Right hindlimb (tissue), 1 donor: ENCODE results near the gene TNIP1.
A peak's percentile ranks its signal among the peaks of the same experiment; 100 is the strongest.

Experiments
- DNase-seq: peaks from one replicate; pipeline ENCODE4 v3.0.0-alpha.2; 2018

The TNIP1 gene

DNA sequence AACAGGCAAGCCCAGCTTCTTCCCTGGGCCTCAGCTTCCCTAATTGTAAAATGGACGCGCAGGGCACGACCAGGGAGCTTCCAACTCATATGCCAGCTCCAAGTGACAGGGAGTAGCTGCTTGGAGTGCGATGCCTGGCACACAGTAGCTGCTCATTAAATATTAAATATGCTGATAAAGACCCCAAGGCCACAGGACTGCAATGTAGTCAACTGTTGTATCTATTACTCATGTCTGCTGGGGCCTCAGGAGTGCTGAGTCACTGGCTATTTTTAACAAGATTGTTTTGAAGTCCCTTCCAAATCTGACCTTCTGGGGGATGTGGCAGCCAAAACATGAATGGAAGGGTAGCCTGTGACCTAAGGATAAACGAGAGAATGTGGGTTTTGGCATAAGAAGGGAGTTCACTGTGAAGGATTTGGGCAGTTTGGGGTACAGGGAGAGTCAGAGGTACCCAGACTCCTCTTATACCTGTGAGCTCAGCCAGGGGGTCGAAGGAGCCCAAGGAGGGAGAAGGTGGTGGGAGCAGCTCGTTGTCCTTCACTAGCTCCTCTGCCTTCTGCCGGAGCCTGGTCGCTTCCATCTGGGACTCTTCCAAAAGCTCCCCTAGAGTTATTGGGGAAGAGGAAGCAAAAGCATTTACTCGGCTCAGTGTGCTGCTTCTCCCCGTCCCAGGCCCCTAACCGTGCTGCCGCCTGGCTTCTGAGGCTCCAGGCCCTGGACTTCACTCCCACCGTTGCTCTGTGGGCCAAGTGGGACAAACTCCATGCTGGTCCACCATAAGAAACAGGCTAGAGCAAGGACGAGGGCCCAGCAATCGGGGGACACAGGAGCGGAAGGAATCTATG lies 17.5 kb downstream of the TNIP1 start:
- peak; percentile 59 for DNase-seq

DNA sequence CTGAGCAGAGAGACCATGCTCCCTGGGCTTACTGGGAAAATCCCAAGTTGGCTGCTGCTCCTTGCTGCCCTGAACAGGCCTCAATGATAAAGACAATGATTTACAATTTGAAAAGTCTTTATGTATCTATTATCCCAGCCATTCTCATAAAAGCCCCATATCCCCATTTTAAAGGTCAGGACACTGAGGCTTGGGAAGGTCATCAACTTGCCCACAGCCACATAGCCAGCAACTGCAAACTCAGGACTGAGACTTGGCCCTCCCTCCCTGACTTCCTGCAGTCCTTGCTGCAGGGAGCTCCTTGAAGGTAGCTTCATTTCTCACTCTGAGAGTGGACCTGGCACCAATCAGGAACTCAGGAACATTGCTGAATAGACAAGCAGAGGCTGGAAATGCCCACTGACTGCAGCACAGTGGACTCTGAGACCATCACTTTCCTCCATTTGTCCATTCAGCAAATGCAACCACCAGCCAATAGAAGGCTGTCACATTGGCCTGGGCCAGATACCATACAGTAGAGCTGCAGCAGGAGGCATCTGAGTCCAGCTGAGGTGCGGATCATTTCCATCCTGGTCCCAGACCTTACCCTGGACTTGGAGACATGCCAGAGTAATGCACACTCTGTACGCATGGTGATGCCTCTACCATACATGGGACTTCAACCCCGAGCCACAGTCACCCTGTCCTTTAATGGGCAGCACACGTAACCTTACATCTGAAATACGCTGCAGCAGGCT lies 18.3 kb downstream of the TNIP1 start:
- no peak for DNase-seq

DNA sequence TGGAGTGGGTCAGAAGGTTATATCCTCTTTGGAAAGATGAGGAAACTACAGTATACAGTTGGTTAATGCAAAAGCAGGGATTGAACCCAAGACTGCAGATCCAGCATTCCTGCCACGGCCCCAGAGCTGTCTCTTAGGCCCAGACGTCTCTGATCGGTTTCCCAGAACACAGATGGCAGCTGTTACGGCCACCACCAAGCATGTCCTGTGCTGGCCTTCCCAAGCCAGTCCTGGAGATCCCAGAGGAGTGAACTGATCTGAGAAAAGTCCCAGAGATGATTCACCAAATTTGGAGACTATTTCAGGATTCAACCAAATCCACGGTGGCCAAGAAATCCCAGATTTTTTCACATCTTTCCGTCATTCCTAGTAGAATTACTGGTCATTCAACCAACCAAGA lies 20.1 kb downstream of the TNIP1 start:
- no peak for DNase-seq

DNA sequence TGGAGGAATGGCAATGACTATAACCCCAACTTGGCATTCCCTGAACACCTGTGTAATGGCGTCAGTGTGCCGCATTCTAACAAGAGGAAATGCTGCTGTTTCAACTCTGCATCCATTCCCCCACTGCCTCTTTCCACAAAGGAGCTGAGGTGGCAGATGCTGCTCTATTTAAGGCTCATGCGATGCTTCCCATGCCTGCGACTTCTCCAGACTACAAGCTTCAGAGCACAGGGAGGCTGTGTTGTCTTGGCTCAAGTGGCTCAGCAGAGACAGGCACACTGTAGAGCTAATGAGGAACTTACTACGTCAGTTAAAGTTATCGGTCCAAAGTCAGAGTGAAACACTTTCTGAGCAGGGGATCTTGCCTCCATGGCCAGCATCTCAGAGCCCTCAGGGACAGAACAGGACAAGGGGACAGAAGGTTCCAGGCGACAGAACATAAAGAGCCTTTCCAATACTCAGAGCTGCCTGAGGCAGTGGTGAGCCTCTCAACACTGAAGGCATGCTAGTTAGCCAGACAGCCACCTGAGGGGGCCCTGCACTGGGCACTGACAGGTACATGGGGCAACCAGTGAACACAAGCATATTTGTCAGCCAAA lies 21.8 kb downstream of the TNIP1 start:
- no peak for DNase-seq

DNA sequence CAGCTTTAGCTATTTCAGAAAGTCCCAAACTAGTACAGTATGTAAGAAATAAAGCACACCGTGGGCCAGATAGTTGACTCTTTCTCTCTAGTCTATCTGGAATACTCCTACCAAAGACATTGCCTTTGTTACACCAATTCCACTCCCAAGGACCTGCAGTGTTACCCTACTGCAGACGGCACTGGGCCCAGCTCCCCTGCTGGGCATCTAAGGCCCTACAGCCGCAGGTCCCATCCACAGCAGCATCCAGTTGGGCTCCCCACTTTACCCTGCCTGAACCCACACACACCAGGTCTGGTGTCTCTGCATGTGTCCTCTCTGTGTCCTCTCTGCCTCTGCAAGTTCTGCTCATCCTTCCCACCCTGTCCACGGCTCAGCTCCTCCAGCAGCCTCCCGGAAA lies 22.5 kb downstream of the TNIP1 start:
- no peak for DNase-seq

DNA sequence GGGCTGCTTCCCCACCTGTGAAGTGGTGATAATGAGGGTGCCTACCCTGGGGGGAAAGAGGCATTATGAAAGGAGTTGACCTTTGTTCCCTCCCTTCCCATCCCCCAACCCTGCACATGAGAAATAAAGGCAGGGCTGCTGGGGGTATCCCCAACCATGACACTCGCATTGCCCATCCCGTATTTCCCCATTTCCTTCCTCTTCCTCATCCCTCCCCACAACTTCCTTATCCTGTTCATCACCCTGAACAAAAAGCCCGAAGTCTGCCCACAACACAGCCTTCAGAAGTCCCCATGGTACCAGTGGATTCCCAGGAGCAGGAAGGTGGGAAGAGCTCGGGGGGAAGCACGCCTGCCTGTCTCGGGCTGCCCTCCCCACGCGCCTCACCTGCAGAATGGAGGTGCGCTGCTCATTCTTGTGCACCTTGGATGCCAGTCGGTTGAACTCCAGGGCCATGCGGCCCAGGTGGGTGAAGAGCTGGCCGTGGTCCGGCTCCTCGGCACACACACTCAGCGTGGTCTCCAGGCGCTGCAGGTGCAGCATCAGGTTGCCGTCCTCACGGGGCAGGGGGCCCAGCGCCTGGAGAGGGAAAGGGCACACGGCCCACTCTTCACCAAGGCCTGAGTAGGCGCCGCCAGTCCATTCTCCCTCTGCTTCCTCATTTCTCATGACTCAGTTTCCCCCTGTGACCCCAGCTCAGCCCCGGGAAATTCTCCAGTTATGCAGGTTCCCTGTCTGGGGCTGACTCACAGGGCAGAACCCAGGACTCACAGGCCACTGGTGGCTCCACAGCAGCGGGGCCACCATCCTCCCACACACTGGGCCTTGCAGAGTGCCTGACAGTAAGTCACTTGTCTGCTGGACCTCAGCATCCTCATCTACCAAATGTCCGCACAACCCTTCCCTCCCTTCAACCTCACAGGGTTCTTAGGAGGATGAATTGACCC lies 24.2 kb downstream of the TNIP1 start:
- no peak for DNase-seq

DNA sequence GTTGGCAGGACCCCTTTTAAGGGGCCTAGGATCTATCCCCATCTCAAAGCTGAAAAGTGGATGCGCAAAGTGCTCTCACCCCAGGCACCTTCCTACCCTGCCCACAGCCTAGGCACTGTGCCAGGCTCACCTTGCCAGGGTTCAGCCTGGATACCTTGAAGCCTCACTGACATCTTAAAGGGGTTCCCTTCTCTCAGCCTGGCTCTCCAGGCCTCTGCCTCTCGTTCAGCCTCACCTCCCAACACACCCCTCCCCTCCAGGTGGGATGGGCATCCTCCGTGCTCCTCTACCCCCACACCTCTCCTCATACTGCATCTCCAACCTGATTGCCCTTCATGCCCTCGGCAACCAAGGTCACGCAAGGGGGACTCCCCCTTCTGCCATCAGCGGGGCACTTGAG lies 25.5 kb downstream of the TNIP1 start:
- DNase-seq, result no peak

DNA sequence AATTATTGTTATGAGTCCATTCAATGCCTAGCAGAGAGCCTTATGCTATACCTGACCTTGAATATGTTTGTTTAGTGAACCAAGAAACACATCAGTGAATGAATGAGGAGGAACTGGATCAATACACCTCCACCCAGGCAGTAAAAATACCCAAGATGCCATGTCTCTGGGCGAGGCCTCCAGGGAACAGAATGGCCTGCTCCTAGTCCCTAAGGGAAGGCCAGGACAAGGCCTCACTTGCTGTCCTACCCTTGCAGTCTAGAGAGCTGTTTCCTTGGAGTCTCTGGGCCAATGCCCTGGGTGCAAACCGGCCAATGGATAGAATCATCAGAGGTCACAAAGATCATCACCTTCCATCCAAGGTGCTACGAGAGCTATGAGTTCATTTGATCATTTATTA lies 26.1 kb downstream of the TNIP1 start:
- DNase-seq, result no peak

DNA sequence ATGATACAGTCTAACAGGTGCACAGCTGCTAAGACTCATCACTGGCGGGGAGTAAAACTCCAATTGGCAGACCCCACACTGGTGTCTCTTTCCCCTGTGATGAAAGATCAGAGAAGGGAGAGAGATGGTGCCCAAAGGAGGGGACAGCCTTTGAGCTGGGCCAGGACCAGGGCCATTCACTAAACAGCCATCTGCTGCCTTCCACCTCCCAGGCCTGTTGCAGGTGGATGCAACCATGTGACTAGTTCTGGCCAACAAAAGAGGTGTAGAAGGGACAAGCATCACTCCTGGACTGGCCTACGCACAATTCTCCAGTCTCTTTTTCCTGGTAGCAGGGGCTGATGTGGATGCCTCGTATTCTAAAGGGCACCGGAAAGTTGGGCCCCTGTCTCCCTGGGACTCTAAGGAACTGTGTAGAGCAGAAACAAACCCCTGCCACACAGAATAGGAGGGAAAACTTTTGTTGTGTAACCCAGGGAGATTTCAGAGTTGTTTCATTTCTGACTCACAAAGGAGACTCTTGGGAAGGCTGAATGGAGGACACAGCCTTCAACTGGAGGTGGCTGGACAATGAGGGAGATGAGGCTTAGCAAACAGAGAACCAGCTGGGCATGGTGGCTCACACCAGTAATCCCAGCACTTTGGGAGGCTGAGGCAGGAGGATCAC lies 26.9 kb downstream of the TNIP1 start:
- no peak for DNase-seq

DNA sequence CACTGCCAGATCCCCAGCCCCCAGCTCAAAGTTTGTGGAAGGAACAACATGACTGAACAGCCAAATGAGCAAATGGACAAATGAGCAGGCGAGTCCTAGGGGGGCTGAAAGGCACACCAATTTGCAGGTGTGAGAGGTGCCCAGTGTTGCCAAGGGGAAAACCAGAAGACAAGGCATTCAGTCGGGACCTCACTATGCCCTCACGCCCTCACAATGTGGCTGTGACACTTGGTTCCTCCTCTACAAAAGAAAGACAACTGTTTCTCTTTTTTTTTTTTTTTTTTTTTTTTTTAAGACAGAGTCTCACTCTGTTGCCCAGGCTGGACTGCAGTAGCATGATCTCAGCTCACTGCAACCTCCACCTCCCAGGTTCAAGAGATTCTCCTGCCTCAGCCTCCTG lies 28.0 kb downstream of the TNIP1 start:
- no peak for DNase-seq

DNA sequence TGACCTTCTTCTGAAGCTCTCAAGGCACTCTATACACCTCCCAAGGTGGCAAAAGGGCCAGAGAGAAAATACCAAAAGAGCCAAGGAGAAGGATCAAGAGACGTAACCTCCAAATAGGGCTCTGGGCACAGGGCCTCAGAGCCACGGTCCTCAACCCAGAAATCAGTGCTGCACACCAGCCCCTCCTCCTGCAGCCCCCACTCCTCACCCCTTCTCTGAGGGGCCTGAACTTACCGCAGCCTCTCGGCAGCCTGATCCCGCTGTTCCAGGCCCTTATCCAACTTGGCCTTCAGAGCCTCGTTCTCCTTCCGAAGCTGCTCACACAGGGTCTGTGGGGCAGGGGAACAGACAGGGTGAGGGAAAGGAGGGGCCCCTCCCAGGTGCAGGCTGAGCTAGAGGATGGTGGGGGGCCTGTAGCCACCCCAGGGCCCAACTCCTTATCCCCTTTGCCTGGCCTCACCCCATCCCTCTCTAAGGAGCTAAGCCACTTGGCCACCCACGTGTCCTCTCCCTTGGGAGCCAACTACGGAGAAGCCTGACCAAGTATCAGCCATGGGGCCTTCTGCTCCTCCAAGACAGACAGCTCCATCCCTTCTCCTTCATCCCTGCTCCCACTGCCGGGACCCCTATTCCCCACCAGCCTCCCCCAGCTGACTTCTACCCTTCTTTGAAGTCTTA lies 28.8 kb downstream of the TNIP1 start:
- DNase-seq, result no peak

DNA sequence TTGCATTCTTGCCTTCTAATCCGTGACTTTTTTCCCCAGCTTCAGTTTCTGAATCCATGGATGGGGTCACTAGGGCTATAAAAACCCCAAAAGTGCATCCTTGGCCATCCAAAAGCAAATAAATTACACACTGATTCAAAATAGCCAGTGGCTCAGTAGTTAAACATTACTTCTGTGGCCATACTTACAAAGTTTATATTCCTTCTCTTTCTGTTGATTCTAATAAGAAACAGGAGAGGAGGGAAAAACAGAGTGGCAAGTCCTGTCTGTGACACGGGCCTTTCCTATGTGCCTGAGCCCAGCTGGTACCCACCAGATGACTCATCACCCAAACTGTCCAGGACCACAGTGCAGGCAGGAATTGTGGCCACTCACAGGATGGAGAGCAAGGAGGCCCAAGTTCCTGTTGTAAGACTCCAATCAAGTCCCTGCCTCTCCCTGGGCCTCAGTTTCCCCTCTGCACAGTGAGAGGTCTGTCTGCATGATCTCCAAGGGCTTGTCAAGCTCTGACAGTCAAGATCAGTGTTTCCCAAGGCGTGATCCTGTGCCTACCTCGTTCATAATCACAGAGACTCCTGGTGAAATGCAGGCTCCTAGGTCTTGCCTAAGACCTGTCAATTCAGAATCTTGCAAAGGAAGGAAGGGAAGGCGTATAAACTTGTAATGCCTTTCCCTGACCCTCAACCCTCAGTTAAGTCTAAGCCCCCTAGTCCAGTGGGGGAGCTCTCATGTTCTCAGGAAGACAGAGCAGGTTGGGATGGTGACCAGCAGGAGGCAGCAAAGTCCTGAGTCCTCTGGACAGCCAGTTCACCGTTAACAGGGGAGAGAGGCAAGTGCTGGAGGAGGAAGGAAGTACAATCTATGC lies 29.5 kb downstream of the TNIP1 start:
- peak; percentile 80 for DNase-seq

DNA sequence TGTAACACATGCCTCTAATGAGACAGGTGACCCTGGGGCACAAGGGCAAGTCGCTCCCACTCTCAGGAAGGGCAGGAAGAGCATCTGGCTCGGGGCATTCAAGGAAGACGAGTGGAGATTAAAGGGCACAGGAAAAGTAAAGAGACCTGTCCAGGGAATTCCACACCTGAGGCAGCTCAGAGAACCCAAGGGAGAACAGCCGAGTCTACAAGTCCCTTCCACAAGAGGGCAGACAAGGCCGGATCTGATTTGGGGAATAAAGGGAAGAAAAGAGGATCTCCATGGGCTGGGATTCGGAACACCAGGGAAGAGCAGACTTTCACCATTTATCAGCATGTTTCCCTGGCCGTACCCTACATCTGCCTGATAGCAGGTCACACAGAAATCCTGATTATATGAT lies 32.3 kb downstream of the TNIP1 start:
- no peak for DNase-seq

DNA sequence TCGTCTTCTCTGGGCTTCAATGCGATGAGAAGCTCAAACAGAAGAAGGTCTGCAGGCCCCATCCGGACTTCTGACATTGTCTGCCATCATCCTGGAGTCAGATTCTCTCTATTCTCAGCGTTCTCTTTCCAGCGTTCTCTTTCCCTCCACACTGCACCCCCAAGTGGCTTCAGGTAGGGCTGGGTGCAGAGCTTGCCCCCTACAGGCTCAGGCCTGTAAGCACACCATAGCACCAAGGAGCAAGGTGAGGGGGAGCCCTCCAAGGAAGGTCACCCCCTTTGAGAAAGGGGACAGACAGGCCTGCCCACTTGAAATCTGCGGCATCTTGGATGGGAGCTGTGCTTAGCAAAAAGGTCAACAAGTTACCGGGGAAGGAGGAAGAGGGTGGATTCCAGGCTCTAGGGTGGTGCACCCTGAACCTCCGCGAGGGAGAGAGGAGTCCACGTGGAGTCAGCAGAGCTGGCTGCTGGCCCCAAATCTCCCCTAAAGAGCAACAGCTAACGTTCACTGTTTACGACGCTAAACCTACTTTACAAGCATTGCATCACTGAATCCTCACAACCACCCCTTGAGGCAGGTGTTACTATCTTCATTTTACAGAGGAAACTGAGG lies 32.9 kb downstream of the TNIP1 start:
- DNase-seq, result no peak

DNA sequence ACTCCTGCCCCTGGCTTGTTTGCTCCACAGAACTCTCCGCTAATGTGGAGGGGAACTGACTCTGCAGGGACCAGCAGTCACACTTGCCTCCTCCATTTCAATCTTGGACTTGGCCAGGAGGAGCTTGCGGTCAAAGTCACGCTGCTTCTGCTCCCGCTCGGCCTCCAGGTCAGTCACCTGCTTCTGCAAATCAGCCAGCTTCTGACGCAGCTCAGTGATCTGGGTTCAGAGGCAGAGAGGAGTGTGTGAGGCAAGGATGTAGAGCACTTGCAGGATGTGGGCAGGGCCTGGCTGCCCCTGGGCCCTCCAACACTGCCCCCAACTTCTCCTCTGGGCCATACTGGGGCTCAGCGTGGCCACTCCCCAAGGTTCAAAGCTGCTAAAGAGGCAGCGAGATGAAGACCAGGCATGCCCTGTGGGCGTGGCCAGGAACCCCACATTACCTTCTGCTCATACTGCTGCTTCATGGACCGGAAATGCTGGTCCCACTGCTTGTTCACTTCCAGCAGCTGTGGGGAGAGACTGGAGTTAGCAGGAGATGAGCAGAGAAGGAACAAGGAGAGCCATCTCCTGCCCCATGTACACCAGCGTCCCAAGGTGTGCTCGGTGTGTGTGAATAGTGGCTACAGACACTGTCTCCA lies 38.3 kb downstream of the TNIP1 start:
- no peak for DNase-seq

DNA sequence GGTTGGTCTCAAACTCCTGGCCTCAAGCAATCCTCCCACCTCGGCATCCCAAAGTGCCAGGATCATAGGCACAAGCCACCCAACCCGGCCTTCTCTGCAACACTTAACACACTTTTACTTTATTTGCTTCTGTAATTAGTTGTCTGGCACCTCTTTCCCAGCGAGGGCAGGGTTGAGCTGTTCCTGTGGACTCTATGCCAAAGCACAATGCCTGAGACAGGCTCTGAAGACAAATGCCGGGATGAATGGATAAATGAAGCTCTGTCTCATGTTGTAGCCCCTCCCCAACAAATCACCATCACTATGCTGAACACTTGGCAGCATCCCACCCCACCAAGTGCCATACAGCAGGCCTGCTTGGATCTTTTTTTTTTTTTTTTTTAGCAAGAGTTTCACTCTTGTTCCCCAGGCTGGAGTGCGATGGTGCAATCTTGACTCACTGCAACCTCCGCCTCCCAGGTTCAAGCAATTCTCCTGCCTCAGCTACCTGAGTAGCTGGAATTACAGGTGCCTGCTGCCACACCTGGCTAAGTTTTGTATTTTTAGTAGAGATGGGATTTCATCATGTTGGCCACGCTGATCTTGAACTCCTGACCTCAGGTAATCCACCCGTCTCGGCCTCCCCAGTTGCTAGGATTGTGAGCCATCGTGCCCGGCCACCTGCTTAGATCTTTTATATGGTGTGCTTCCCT lies 39.1 kb downstream of the TNIP1 start:
- no peak for DNase-seq

DNA sequence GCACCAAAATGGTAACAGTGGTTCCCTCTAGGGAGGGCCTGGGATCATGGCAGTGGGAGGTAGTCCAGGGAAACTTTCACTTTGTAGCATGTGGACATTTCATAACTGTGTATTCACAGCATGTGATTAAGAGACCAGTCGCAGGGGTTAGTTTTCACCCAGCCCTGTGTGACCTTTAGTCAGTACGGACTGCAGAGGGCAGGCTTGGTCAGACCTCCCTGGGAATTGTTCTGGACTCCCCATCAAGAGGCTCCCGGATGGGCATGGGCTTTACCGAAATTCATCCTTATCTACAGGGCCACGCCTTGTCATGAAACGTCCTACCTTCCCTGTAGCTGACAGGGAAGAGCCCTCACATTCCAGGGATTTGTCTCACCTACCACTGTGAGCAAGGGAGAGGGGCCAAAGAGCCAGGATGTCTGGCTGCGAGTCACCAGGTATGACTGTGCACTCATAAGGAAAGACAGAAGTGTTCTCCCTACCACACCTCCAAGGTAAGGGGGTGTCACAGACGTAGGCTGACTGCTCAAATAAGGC lies 40.6 kb downstream of the TNIP1 start:
- DNase-seq, result no peak

DNA sequence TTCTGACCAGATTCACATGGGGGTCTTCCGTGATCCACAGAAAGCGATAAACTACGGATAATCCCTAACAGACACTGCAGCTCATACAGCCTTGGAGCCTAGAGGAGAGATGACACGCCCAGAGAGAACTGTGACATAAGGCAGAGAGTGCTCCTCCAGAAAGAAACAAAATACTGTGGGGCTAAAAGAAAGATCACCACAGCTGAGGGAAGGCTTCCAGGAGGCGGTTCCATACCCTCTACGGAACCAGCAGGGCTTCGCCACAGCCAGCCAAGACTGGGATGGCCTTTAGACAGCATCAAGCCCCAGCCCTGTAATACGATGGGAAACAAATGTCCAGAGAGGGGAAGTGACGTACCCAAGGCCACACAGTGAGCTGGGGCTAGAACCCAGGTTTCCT lies 41.2 kb downstream of the TNIP1 start:
- DNase-seq, result no peak

DNA sequence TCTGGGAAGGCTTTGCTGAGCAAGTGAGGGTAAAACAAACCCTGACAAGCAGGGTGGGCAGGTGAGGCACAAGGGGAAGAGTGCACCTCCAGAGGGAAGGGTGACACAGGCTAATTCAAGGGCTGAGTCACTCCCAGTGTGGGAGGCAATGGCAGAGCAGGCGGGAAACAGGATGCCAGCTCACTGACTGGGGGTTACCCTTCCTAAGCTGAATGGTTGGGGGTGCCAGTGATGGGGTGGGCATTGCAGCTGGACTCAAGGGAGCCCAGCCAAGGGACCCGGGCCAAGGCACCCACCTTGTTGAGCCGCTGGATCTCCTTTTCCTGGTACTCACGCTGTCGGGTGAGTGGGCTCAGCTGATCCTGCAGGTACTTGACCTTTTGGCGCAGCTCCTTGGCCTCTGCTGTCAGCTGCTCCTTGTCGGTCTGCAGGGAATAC lies 42.0 kb downstream of the TNIP1 start:
- no peak for DNase-seq
